IPS DF 6.9 (cell line): Measurements from ENCODE around the gene STRADA.

Source experiments
- DNase-seq: peaks from one replicate; pipeline ENCODE4 v3.0.0-alpha.2; 2013; ENCODE audit warnings: low read depth, low spot score
- H3K27ac ChIP-seq: one replicate; pipeline ENCODE4 v1.5.1; 2013; ENCODE audit warnings: low read length, control low read depth
- H3K27me3 ChIP-seq: 2 replicates; pipeline ENCODE4 v1.6.1; 2013; ENCODE audit warnings: mild to moderate bottlenecking, low read length; ENCODE audit not compliant: control insufficient read depth, insufficient read depth
- H3K36me3 ChIP-seq: 2 replicates; pipeline ENCODE4 v1.6.1; 2013; ENCODE audit warnings: low read length; ENCODE audit not compliant: control insufficient read depth, insufficient read depth
- H3K4me1 ChIP-seq: 2 replicates; pipeline ENCODE4 v1.6.1; 2013; ENCODE audit warnings: low read length; ENCODE audit not compliant: control insufficient read depth, insufficient read depth
- H3K4me3 ChIP-seq: 2 replicates; pipeline ENCODE4 v1.5.1; 2013; ENCODE audit warnings: mild to moderate bottlenecking, low read length
- H3K9me3 ChIP-seq: 2 replicates; pipeline ENCODE4 v1.6.1; 2013; ENCODE audit warnings: low read length, inconsistent platforms; ENCODE audit not compliant: control insufficient read depth, insufficient read depth
- WGBS: extraction: QIAGEN DNeasy Blood & Tissue Kit; methylation state at CpG from one replicate; pipeline ENCODE4 v1.1.7; 2013; ENCODE audit warnings: mixed read lengths, missing lambda C conversion rate; ENCODE audit not compliant: insufficient read length, insufficient coverage; 5-methylcytosine and 5-hydroxymethylcytosine counted together

Gene STRADA

GRCh38 chr17:63695889-63696288 lies 45.7 kb downstream of the STRADA start:
- Histone ChIP-seq H3K4me1 (peaks cover 10% of the 10 kb centered on the region), H3K27ac (no peak overlapping the region), H3K36me3 (0 out of 2 replicates have a peak, but pooled peaks cover 2% of the 10 kb centered on the region), H3K27me3 (no peaks in the 10 kb centered on the region), H3K9me3 (no peaks in the 10 kb centered on the region), H3K4me3 (no peak overlapping the region)
- no peak for DNase-seq
- WGBS: no CpG with 5 or more reads among the region's 6 CpGs

GRCh38 chr17:63694950-63695773 lies 46.4 kb downstream of the STRADA start:
- no CpG with 5 or more reads among the region's 15 CpGs for whole genome bisulfite sequencing
- Histone ChIP-seq H3K4me1 (peaks cover 10% of the 10 kb centered on the region), H3K27ac (no peak overlapping the region), H3K36me3 (peaks cover 4% of the 10 kb centered on the region; the same call in 1 of the 2 replicates), H3K9me3 (no peaks in the 10 kb centered on the region), H3K27me3 (no peaks in the 10 kb centered on the region), H3K4me3 (no peak overlapping the region)
- no peak for DNase-seq

GRCh38 chr17:63694229-63694949 lies 47.2 kb downstream of the STRADA start:
- Histone ChIP-seq H3K4me3 (no peak overlapping the region), H3K4me1 (peaks cover 10% of the 10 kb centered on the region), H3K27me3 (no peaks in the 10 kb centered on the region), H3K27ac (no peak overlapping the region), H3K9me3 (no peaks in the 10 kb centered on the region), H3K36me3 (peaks cover 7% of the 10 kb centered on the region; the same call in 1 of the 2 replicates)
- no peak for DNase-seq
- WGBS: no CpG with 5 or more reads among the region's 12 CpGs

GRCh38 chr17:63693411-63694113 lies 48.0 kb downstream of the STRADA start:
- DNase-seq: no peak
- no peak overlapping the region for H3K27ac ChIP-seq
- H3K4me3 ChIP-seq: no peak overlapping the region
- WGBS: no CpG with 5 or more reads among the region's 18 CpGs
- no peaks in the 10 kb centered on the region for H3K27me3 ChIP-seq
- peaks cover 14% of the 10 kb centered on the region; the same call in 1 of the 2 replicates for H3K36me3 ChIP-seq
- peaks cover 8% of the 10 kb centered on the region for H3K4me1 ChIP-seq
- no peaks in the 10 kb centered on the region for H3K9me3 ChIP-seq

GRCh38 chr17:63692195-63692816 lies 49.3 kb downstream of the STRADA start:
- H3K9me3 ChIP-seq: no peaks in the 10 kb centered on the region
- no peak overlapping the region for H3K4me3 ChIP-seq
- DNase-seq: no peak
- peaks cover 14% of the 10 kb centered on the region; the same call in 1 of the 2 replicates for H3K36me3 ChIP-seq
- H3K27me3 ChIP-seq: no peaks in the 10 kb centered on the region
- H3K27ac ChIP-seq: no peak overlapping the region
- WGBS: no CpG with 5 or more reads among the region's 11 CpGs
- peaks cover 3% of the 10 kb centered on the region for H3K4me1 ChIP-seq

- Histone ChIP-seq H3K9me3 (no peaks in the 10 kb centered on the region), H3K4me3 (no peak overlapping the region)
- no CpG with 5 or more reads among the region's 14 CpGs for WGBS
Observed at GRCh38 chr17:63689479-63689878, 52.1 kb downstream of the STRADA start.

GRCh38 chr17:63688396-63689020 lies 53.1 kb downstream of the STRADA start:
- Histone ChIP-seq H3K9me3 (no peaks in the 10 kb centered on the region), H3K27me3 (no peaks in the 10 kb centered on the region), H3K36me3 (peaks cover 12% of the 10 kb centered on the region; the same call in 1 of the 2 replicates), H3K4me1 (no peaks in the 10 kb centered on the region), H3K4me3 (no peak overlapping the region), H3K27ac (no peak overlapping the region)
- no peak for DNase-seq
- no CpG with 5 or more reads among the region's 12 CpGs for WGBS

More at GRCh38 chr17:63689479-63689878, 52.1 kb downstream of the STRADA start:
- no peak for DNase-seq
- Histone ChIP-seq H3K4me1 (no peaks in the 10 kb centered on the region), H3K36me3 (peaks cover 14% of the 10 kb centered on the region; the same call in 1 of the 2 replicates), H3K27me3 (no peaks in the 10 kb centered on the region), H3K27ac (no peak overlapping the region)

GRCh38 chr17:63686138-63686685 lies 55.4 kb downstream of the STRADA start:
- Histone ChIP-seq H3K4me1 (no peaks in the 10 kb centered on the region), H3K27me3 (no peaks in the 10 kb centered on the region), H3K4me3 (no peak overlapping the region), H3K9me3 (no peaks in the 10 kb centered on the region), H3K36me3 (peaks cover 12% of the 10 kb centered on the region; the same call in 1 of the 2 replicates), H3K27ac (no peak overlapping the region)
- no CpG with 5 or more reads among the region's 3 CpGs for whole genome bisulfite sequencing
- DNase-seq: no peak

- H3K36me3 ChIP-seq: peaks cover 12% of the 10 kb centered on the region; the same call in 1 of the 2 replicates
- H3K4me1 ChIP-seq: no peaks in the 10 kb centered on the region
- no peaks in the 10 kb centered on the region for H3K27me3 ChIP-seq
- DNase-seq: no peak
- H3K27ac ChIP-seq: no peak overlapping the region
- no CpG with 5 or more reads among the region's 3 CpGs for WGBS
- no peaks in the 10 kb centered on the region for H3K9me3 ChIP-seq
- no peak overlapping the region for H3K4me3 ChIP-seq
Observed at GRCh38 chr17:63685578-63685977, 56.0 kb downstream of the STRADA start.
